Activated CD4-positive, alpha-beta T cell treated with anti-CD3 and anti-CD28 coated beads, Interleukin-2, amount 10 ng/mL, durations not matched to agents 7 days and 5 days (primary cell): ENCODE measurements around the gene CNTN5. TPM values are rescaled to one million over a fixed set of nuclear protein-coding genes. Genes with fewer than 3 reads are reported as not detected.
"Not testable (repeated sequence)": the region's sequence is repeated elsewhere in the genome, so short reads cannot be mapped to it uniquely, and the experiment has no call there.

ENCODE experiments used
- CTCF ChIA-PET: fragments of 350-600 bp; sonication (Branson Sonifier 250); formaldehyde crosslinking; loops from one replicate; lab custom pipeline; 2021; ENCODE audit warnings: antibody characterized with exemption; lab: Charles Lee
- POLR2A ChIA-PET: fragments of 350-600 bp; sonication (Branson Sonifier 250); formaldehyde crosslinking; loops from one replicate; lab custom pipeline; 2021; ENCODE audit warnings: antibody characterized with exemption; lab: Charles Lee
- DNase-seq: peaks from one replicate; pipeline ENCODE4 v3.0.0-alpha.2; 2020
- H3K27ac Mint-ChIP-seq: one replicate; pipeline ENCODE4 v1.8.0; 2021; ENCODE audit warnings: mild to moderate bottlenecking, moderate library complexity, mixed read lengths
- H3K27me3 Mint-ChIP-seq: one replicate; pipeline ENCODE4 v1.8.0; 2021; ENCODE audit warnings: mixed read lengths
- H3K36me3 Mint-ChIP-seq: one replicate; pipeline ENCODE4 v1.8.0; 2021; ENCODE audit warnings: low read depth, mixed read lengths
- H3K4me1 Mint-ChIP-seq: one replicate; pipeline ENCODE4 v1.8.0; 2021; ENCODE audit warnings: mixed read lengths
- H3K4me3 Mint-ChIP-seq: one replicate; pipeline ENCODE4 v1.8.0; 2021; ENCODE audit warnings: mild to moderate bottlenecking, moderate library complexity, mixed read lengths
- H3K9me3 Mint-ChIP-seq: one replicate; pipeline ENCODE4 v1.8.0; 2021; ENCODE audit warnings: mixed read lengths
- total RNA-seq, 2 experiments: library from RNA; stranded (reverse); gene quantifications; one replicate each; pipeline ENCODE4 v1.2.3, GENCODE V29; 2021

CNTN5 gene
- total RNA-seq, 2 experiments from 2014 or later = not detected

GRCh38 chr11:99246199-99246598 lies 225.4 kb downstream of the CNTN5 start:
- Mint-ChIP-seq H3K4me1 (no peaks in the 10 kb centered on the region), H3K27ac (no peak overlapping the region), H3K4me3 (no peak overlapping the region), H3K9me3 (peaks cover 5% of the 10 kb centered on the region), H3K36me3 (no peaks in the 10 kb centered on the region), H3K27me3 (no peaks in the 10 kb centered on the region)
- ChIA-PET POLR2A (no interaction called here), CTCF (no interaction called here)
- no peak for DNase-seq

GRCh38 chr11:99256614-99257013 lies 235.9 kb downstream of the CNTN5 start:
- POLR2A ChIA-PET = no interaction called here
- Mint-ChIP-seq H3K27me3 (no peaks in the 10 kb centered on the region), H3K9me3 (no peaks in the 10 kb centered on the region), H3K4me3 (no peak overlapping the region), H3K27ac (no peak overlapping the region), H3K36me3 (no peaks in the 10 kb centered on the region), H3K4me1 (no peaks in the 10 kb centered on the region)
- CTCF ChIA-PET = no interaction called here
- no peak for DNase-seq

GRCh38 chr11:99257131-99257530 lies 236.4 kb downstream of the CNTN5 start:
- POLR2A ChIA-PET = no interaction called here
- H3K9me3 Mint-ChIP-seq = no peaks in the 10 kb centered on the region
- no peaks in the 10 kb centered on the region for H3K27me3 Mint-ChIP-seq
- H3K27ac Mint-ChIP-seq = no peak overlapping the region
- no peak overlapping the region for H3K4me3 Mint-ChIP-seq
- H3K4me1 Mint-ChIP-seq = no peaks in the 10 kb centered on the region
- no peak for DNase-seq
- CTCF ChIA-PET = no interaction called here
- no peaks in the 10 kb centered on the region for H3K36me3 Mint-ChIP-seq

GRCh38 chr11:99260696-99261095 lies 239.9 kb downstream of the CNTN5 start:
- no peaks in the 10 kb centered on the region for H3K9me3 Mint-ChIP-seq
- H3K27me3 Mint-ChIP-seq = no peaks in the 10 kb centered on the region
- ChIA-PET CTCF (no interaction called here), POLR2A (no interaction called here)
- H3K36me3 Mint-ChIP-seq = no peaks in the 10 kb centered on the region
- H3K4me3 Mint-ChIP-seq = no peak overlapping the region
- H3K27ac Mint-ChIP-seq = no peak overlapping the region
- H3K4me1 Mint-ChIP-seq = no peaks in the 10 kb centered on the region
- no peak for DNase-seq

GRCh38 chr11:99268886-99269285 lies 248.1 kb downstream of the CNTN5 start:
- ChIA-PET POLR2A (no interaction called here), CTCF (no interaction called here)
- Mint-ChIP-seq H3K27me3 (no peaks in the 10 kb centered on the region), H3K9me3 (no peaks in the 10 kb centered on the region), H3K4me1 (no peaks in the 10 kb centered on the region), H3K36me3 (no peaks in the 10 kb centered on the region), H3K4me3 (no peak overlapping the region), H3K27ac (no peak overlapping the region)
- DNase-seq = no peak

GRCh38 chr11:99271527-99271926 lies 250.8 kb downstream of the CNTN5 start:
- CTCF ChIA-PET = no interaction called here
- DNase-seq = no peak
- POLR2A ChIA-PET = no interaction called here
- Mint-ChIP-seq H3K27me3 (no peaks in the 10 kb centered on the region), H3K4me1 (no peaks in the 10 kb centered on the region), H3K9me3 (no peaks in the 10 kb centered on the region), H3K4me3 (no peak overlapping the region), H3K27ac (no peak overlapping the region), H3K36me3 (no peaks in the 10 kb centered on the region)

GRCh38 chr11:99275521-99275920 lies 254.8 kb downstream of the CNTN5 start:
- Mint-ChIP-seq H3K36me3 (no peaks in the 10 kb centered on the region), H3K4me3 (no peak overlapping the region), H3K9me3 (no peaks in the 10 kb centered on the region), H3K27ac (no peak overlapping the region), H3K4me1 (no peaks in the 10 kb centered on the region), H3K27me3 (no peaks in the 10 kb centered on the region)
- DNase-seq = no peak
- ChIA-PET CTCF (no interaction called here), POLR2A (no interaction called here)

GRCh38 chr11:99277281-99277680 lies 256.5 kb downstream of the CNTN5 start:
- POLR2A ChIA-PET = no interaction called here
- Mint-ChIP-seq H3K27ac (no peak overlapping the region), H3K4me3 (no peak overlapping the region), H3K9me3 (no peaks in the 10 kb centered on the region), H3K27me3 (no peaks in the 10 kb centered on the region), H3K4me1 (no peaks in the 10 kb centered on the region), H3K36me3 (no peaks in the 10 kb centered on the region)
- CTCF ChIA-PET = no interaction called here
- DNase-seq = no peak

GRCh38 chr11:99279266-99279665 lies 258.5 kb downstream of the CNTN5 start:
- ChIA-PET CTCF (no interaction called here), POLR2A (no interaction called here)
- Mint-ChIP-seq H3K27ac (no peak overlapping the region), H3K4me1 (no peaks in the 10 kb centered on the region), H3K9me3 (no peaks in the 10 kb centered on the region), H3K36me3 (no peaks in the 10 kb centered on the region), H3K27me3 (no peaks in the 10 kb centered on the region), H3K4me3 (no peak overlapping the region)
- DNase-seq = no peak

GRCh38 chr11:99281331-99281730 lies 260.6 kb downstream of the CNTN5 start:
- H3K27ac Mint-ChIP-seq = no peak overlapping the region
- no peaks in the 10 kb centered on the region for H3K4me1 Mint-ChIP-seq
- ChIA-PET POLR2A (no interaction called here), CTCF (interaction anchor here (0.6 kb wide), 1 partner anchor 1054 kb away, joined by 3 read pairs; no protein-coding TSS in a partner anchor)
- H3K9me3 Mint-ChIP-seq = no peaks in the 10 kb centered on the region
- no peaks in the 10 kb centered on the region for H3K36me3 Mint-ChIP-seq
- DNase-seq = no peak
- no peaks in the 10 kb centered on the region for H3K27me3 Mint-ChIP-seq
- no peak overlapping the region for H3K4me3 Mint-ChIP-seq

- H3K27ac Mint-ChIP-seq, POLR2A ChIA-PET, H3K4me3 Mint-ChIP-seq, DNase-seq, H3K27me3 Mint-ChIP-seq, H3K9me3 Mint-ChIP-seq, CTCF ChIA-PET, H3K4me1 Mint-ChIP-seq, H3K36me3 Mint-ChIP-seq: not testable (repeated sequence)
These were observed 277.2 kb downstream of the CNTN5 start for GRCh38 chr11:99297925-99298324.

- ChIA-PET POLR2A (no interaction called here), CTCF (no interaction called here)
- Mint-ChIP-seq H3K27me3 (no peaks in the 10 kb centered on the region), H3K4me1 (no peaks in the 10 kb centered on the region), H3K27ac (no peak overlapping the region), H3K4me3 (no peak overlapping the region), H3K9me3 (no peaks in the 10 kb centered on the region), H3K36me3 (no peaks in the 10 kb centered on the region)
- DNase-seq = no peak
These were observed 286.9 kb downstream of the CNTN5 start for GRCh38 chr11:99307510-99308088.

GRCh38 chr11:99311870-99312269 lies 291.1 kb downstream of the CNTN5 start:
- CTCF ChIA-PET = no interaction called here
- H3K9me3 Mint-ChIP-seq = peaks cover under 1% of the 10 kb centered on the region
- POLR2A ChIA-PET = no interaction called here
- no peak overlapping the region for H3K4me3 Mint-ChIP-seq
- H3K4me1 Mint-ChIP-seq = no peaks in the 10 kb centered on the region
- H3K27me3 Mint-ChIP-seq = no peaks in the 10 kb centered on the region
- no peak overlapping the region for H3K27ac Mint-ChIP-seq
- H3K36me3 Mint-ChIP-seq = no peaks in the 10 kb centered on the region
- no peak for DNase-seq

GRCh38 chr11:99316776-99317520 lies 296.2 kb downstream of the CNTN5 start:
- Mint-ChIP-seq H3K36me3 (no peaks in the 10 kb centered on the region), H3K27ac (no peak overlapping the region), H3K4me3 (no peak overlapping the region), H3K4me1 (no peaks in the 10 kb centered on the region), H3K27me3 (no peaks in the 10 kb centered on the region), H3K9me3 (peaks cover 6% of the 10 kb centered on the region)
- ChIA-PET POLR2A (no interaction called here), CTCF (no interaction called here)
- no peak for DNase-seq
